Measurements from ENCODE around the gene TMEM255A.
"Not testable (repeated sequence)": the region's sequence is repeated elsewhere in the genome, so short reads cannot be mapped to it uniquely, and the experiment has no call there.

The TMEM255A gene

GRCh38 chrX:120310861-120311726 lies at the start of gene TMEM255A:
TMEM255A (minus strand) TSS chrX:120311461; CDS start chrX:120311309, 152 bp downstream.
- no peak for DNase-seq

- DNase-seq: peak; percentile 18
These were observed 47.6 kb upstream of the TMEM255A start for GRCh38 chrX:120358737-120359456.

- DNase-seq: no peak
These were observed 45.9 kb upstream of the TMEM255A start for GRCh38 chrX:120357186-120357585.

DNA sequence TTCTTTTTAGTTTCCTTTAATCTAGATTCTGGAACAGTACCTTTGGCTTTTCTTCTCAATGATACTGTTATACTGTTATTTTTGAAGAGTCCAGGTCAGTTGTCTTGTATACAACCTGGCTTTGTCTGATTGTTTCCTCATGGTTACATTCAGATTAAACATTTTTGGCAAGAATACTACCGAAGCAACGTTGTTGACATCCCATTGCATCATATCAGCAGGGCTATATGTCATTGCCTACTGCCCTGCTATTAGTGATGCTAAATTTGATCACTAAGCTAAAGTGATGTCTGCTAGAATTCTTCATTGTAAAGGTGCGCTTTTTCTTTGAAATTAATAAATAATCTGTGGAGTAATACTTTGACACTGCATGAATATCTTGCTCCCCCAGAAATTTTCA lies 44.8 kb upstream of the TMEM255A start:
- no peak for DNase-seq

GRCh38 chrX:120350450-120351138 lies 39.3 kb upstream of the TMEM255A start:
- no peak for DNase-seq

- DNase-seq: not testable (repeated sequence)
These were observed 33.3 kb upstream of the TMEM255A start for GRCh38 chrX:120344566-120344965.

DNA sequence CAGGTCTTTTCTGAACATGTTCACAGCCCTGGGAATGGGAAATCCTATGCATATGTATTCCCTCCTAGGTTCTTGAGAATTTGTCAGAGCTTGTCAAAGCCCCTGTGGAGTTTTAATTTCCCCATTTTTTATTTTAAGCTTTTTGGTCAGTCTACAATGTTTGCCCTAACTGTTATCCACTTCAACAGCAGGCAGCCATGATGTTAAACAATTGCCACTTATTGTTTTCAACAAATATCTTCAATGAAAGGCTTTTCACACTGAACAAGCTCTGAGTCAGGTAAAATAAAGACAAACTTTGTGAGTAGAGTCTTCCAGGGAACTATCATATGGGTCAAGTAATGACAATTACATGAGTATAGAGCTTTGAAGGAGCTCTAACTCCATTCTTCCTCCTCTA lies 25.6 kb upstream of the TMEM255A start:
- DNase-seq: no peak

DNA sequence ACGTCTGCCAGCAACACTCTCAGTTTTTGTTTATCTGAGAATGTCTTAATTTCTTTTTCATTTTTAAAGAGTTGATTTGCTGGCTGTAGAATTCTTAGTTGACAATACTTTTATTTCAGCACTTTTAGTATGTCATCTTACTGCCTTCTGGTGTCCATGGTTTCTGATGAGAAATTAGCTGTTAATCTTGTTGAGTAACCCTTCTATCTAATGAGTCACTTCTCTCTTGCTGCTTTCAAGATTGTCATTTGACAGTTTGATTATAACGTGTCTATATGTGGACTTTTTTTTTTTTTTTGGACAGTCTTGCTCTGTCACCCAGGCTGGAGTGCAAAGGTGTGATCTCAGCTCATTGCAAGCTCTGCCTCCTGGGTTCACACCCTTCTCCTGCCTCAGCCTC lies 24.0 kb upstream of the TMEM255A start:
- DNase-seq: no peak

DNA sequence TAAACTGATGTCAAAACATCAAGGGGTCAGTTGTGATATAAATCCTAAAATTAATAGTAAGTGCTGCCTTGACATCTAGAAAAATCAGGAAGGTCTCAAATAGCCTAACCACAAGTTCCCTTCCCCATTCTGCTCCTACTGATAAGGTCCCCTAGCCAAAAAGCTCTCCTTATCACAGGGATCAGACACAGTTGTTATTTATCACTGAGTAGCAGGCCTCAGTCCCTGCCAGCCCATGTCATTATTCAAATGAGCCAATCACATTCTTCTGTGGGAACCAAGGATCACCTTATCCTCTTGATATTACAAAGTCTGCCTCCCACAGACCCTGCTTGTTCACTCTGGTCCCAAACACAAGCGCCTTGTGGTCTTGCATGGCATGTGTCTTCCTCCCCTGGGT lies 23.3 kb upstream of the TMEM255A start:
- no peak for DNase-seq

- DNase-seq: no peak
These were observed 22.9 kb upstream of the TMEM255A start for GRCh38 chrX:120334151-120334550.

- no peak for DNase-seq
These were observed 21.1 kb upstream of the TMEM255A start for GRCh38 chrX:120332394-120332793.

DNA sequence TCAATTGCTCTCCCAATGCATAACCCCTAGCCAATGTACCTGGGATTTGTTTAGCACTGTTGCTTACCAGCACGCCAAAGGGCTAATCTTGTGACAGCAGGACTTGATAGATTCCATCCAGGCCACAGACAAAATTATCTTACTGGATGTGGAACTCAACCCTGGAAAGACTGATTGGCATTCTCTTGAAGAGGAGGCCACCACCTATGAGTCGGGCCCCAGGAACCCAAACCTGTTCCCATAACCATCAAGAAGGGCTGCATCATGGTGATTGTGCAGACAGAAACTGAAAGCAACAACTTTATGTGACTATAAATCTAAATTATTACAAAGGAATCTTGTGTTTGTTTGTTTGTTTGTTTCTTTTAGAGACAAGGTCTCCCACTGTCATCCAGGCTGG lies 19.9 kb upstream of the TMEM255A start:
- no peak for DNase-seq

- DNase-seq: no peak
These were observed 10.4 kb upstream of the TMEM255A start for GRCh38 chrX:120321520-120322281.

GRCh38 chrX:120318411-120318810 lies 7.2 kb upstream of the TMEM255A start:
- DNase-seq: no peak

DNA sequence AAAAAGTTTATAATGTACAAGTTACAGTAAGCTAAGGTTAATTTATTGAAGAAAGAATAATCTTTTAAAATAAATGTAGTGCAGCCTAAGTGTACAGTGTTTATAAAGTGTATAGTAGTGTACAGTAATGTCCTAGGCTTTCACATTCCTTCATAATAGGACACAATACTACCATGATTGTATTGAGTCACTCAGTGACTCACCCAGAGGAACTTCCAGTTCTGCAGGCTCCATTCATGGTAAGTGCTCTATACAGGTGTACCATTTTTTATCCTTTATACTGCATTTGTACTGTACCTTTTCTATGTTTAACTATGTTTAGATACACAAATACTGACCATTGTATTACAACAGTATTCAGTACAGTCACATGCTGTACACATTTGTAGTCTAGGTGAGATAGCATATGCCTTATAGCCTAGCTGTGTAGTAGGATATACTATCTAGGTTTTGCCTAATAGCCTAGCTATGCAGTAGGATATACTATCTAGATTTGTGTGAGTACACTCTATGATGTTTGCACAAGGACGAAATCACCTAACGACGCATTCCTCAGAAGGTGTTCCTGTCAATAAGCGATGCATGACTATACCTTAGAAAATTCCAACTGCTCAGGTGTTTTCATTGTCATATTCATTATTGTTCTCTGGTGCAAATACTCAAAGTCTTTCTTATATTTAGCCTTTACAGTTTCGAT lies 5.5 kb upstream of the TMEM255A start:
- DNase-seq: no peak

- DNase-seq: no peak
These were observed 4.5 kb upstream of the TMEM255A start for GRCh38 chrX:120315776-120316175.

- DNase-seq: no peak
These were observed 434 bp upstream of the TMEM255A start for GRCh38 chrX:120311727-120312063.

GRCh38 chrX:120309873-120310705 lies 1.2 kb downstream of the TMEM255A start:
- no peak for DNase-seq

- DNase-seq: peak; percentile 49
These were observed 2.0 kb downstream of the TMEM255A start for GRCh38 chrX:120308959-120309872.

DNA sequence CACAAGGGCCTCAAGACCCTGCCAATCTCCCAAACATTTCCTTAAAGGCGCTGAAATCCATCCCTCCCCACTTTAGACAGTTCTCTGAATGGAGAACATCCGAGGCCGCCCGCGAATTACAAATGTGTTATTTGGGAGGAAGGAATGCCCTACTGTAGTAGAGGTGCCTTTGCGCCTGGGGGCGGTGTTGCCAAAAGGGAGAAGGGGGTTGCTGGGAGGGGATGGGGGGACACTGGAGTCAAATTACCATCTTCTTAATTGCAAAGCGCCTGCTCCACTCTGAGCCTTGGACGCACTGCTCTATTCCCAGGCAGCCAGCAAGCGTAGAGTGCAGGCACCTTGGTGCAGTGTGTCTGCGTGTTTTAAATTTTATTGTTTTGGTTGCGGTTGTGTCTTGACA lies 2.7 kb downstream of the TMEM255A start:
- DNase-seq: no peak
